GM10248 (cell line): Measurements from ENCODE around the gene SH2B3.

Source experiments
- CTCF ChIA-PET: fragments of 300-600 bp; sonication (Branson Sonifier 250); formaldehyde crosslinking; extraction: SDS; loops from one replicate; lab custom pipeline; 2021; ENCODE audit warnings: antibody characterized with exemption; lab: Yijun Ruan, JAX
- POLR2A ChIA-PET: fragments of 350-650 bp; sonication (Branson Sonifier 250); formaldehyde crosslinking; extraction: SDS; loops from one replicate; lab custom pipeline; 2020; ENCODE audit warnings: antibody characterized with exemption; lab: Yijun Ruan, JAX
- DNase-seq: peaks from one replicate; pipeline ENCODE4 v3.0.0; 2012; ENCODE audit errors: extremely low spot score
- CTCF ChIP-seq: IDR thresholded peaks from 2 replicates; pipeline ENCODE4 v1.5.1; 2012; ENCODE audit warnings: mild to moderate bottlenecking, low read depth; ENCODE audit errors: extremely low read depth, missing control alignments, control extremely low read depth

Gene SH2B3

GRCh38 chr12:111412007-111412829 is 6.5 kb downstream of the SH2B3 start:
- ChIA-PET CTCF (interaction anchor here (1.2 to 25.8 kb wide), 5 partner anchors 9 to 116 kb away, joined by 3 to 1216 read pairs (median 12); no protein-coding TSS in a partner anchor), POLR2A (interaction anchor here (0.5 to 1.6 kb wide), 3 partner anchors 8 to 747 kb away, joined by 4 to 5 read pairs (median 4); no protein-coding TSS in a partner anchor)
- no peak for TF ChIP-seq CTCF
- no peak for DNase-seq

- no peak for TF ChIP-seq CTCF
- ChIA-PET CTCF (interaction anchor here (1.2 to 25.8 kb wide), 5 partner anchors 9 to 115 kb away, joined by 3 to 1216 read pairs (median 12); no protein-coding TSS in a partner anchor), POLR2A (interaction anchor here (0.9 to 1.6 kb wide), 2 partner anchors 9 to 22 kb away, joined by 4 to 5 read pairs; no protein-coding TSS in a partner anchor)
Observed at GRCh38 chr12:111412830-111413441, 7.2 kb downstream of the SH2B3 start.

GRCh38 chr12:111413442-111414086 is 7.8 kb downstream of the SH2B3 start:
- TF ChIP-seq CTCF: no peak
- no peak for DNase-seq
- POLR2A ChIA-PET: interaction anchor here (1.6 kb wide), 1 partner anchor 22 kb away, joined by 5 read pairs; no protein-coding TSS in a partner anchor
- CTCF ChIA-PET: interaction anchor here (2.3 to 25.8 kb wide), 3 partner anchors 10 to 29 kb away, joined by 12 to 1216 read pairs (median 31); no protein-coding TSS in a partner anchor

More at GRCh38 chr12:111412830-111413441, 7.2 kb downstream of the SH2B3 start:
- no peak for DNase-seq

GRCh38 chr12:111414711-111415252 is 9.1 kb downstream of the SH2B3 start:
- CTCF ChIA-PET: interaction anchor here (4.0 to 25.8 kb wide), 2 partner anchors 19 to 28 kb away, joined by 31 to 1216 read pairs; no protein-coding TSS in a partner anchor
- no peak for DNase-seq
- POLR2A ChIA-PET: no interaction called here
- no peak for TF ChIP-seq CTCF

GRCh38 chr12:111417290-111417689 is 11.6 kb downstream of the SH2B3 start:
- no peak for DNase-seq
- ChIA-PET CTCF (interaction anchor here (1.1 to 25.8 kb wide), 2 partner anchors 20 to 25 kb away, joined by 4 to 1216 read pairs; no protein-coding TSS in a partner anchor), POLR2A (no interaction called here)
- no peak for TF ChIP-seq CTCF
